ENCODE measurements around the gene EPC2.
A peak's percentile ranks its signal among the peaks of the same experiment; 100 is the strongest.

EPC2 gene, protein sequence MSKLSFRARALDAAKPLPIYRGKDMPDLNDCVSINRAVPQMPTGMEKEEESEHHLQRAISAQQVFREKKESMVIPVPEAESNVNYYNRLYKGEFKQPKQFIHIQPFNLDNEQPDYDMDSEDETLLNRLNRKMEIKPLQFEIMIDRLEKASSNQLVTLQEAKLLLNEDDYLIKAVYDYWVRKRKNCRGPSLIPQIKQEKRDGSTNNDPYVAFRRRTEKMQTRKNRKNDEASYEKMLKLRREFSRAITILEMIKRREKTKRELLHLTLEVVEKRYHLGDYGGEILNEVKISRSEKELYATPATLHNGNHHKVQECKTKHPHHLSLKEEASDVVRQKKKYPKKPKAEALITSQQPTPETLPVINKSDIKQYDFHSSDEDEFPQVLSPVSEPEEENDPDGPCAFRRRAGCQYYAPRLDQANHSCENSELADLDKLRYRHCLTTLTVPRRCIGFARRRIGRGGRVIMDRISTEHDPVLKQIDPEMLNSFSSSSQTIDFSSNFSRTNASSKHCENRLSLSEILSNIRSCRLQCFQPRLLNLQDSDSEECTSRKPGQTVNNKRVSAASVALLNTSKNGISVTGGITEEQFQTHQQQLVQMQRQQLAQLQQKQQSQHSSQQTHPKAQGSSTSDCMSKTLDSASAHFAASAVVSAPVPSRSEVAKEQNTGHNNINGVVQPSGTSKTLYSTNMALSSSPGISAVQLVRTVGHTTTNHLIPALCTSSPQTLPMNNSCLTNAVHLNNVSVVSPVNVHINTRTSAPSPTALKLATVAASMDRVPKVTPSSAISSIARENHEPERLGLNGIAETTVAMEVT

DNA sequence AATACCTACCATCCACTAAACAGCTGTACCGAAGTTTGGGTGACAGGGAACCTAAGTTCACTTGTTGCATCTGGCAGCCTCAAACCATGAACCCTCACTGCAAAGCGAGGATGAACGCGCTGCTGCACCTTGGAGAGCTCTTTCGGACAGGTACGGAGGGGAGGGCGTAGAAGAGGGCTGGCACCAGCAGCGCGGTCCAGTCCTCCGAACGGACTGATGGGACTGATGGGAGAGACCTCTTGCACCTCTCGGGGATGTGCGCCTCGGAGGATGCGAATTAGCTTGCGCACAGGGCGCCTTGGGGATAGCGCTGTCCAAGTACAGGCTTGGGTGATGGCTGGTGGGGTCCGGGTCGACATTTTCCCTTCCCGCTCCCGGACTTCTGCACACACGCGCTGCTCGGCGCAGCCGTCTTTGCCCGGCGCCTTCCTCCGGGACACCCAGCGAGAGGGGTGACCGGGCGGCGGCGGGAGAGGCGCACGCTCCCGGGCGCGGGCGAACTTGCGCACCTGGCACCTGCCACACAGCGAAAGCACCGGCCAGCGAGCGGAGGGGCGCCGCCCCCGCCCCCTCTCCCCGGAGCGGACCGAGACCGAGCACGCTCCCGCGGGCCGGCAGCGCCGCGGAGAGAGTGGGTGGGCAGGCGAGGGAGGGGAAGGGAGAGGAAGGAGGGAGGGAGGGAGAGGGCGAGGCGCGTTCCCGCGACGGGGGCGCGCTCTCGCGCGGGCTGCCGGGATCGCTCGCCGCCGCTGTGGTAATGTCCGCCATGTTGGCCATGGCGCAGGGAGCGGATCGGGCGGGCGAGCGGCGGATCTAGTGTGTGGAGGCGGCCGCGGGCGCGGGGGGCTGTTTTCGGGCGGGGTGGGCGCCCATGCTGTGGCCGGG lies at the start of gene EPC2:
TSS of gene EPC2 (plus strand) at position 754 of the 885 bp plus-strand sequence. CDS start 267 bp downstream, outside the sequence.
- DNase-seq (ENCODE audit: low spot score), result peak; percentile 74

DNA sequence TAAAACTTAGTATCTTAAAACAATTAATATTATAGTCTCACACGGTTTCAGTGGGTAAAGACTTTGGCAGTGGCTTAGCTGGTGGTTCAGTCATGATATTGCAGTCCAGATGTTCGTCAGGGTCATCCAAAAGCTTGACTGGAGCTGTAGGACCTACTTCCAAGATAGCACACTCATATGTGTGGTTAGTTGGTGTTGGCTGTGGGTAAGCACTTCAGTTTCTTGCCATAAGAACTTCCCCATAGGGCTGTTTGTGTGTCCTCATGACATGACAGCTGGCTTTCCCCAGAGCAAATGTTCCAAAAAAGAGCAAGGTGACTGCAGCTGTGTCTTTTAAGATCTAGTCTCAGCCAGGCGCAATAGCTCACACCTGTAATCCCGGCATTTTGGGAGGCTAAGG lies 48.5 kb upstream of the EPC2 start:
- no peak for DNase-seq (ENCODE audit: low spot score)

DNA sequence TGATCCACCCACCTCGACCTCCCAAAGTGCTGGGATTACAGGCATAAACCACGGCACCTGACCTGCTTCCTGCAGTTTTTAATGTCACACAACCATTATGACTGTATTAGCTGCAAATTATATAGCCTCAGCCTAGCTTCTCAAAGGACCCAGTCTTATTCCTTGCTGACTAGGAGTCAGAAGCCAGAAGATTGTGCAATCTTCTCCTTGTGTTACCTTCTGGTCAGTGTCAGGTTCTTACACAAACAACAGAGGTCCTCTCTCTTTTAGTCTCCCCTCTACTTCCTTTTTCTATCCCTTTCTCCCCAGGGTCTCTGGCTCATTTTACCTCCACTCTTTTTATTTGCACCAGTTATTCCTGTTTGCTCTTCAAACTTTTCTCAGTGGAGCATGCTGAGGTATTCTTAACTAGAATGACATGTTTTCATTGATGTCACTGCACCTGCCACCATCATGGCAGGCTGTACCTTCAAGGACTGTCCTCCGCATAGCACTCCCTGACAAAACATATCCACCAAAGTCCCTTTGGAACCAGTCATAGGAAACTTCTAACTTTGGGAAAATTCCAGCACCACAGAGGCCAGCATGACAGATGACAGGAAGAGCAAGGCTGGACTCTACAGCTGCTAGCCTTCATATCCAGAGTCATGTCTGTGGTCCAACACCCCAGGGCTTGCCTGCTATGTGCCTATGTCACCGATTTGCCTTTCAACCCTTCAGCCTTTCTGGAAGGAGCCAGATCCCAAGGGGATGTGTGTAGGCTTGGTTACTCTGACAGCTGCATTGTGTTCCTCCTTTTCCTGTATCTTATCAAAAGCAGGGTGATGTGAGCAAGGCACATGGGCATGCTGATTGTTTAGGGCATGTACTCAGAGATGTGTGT lies 45.2 kb upstream of the EPC2 start:
- no peak for DNase-seq (ENCODE audit: low spot score)

DNA sequence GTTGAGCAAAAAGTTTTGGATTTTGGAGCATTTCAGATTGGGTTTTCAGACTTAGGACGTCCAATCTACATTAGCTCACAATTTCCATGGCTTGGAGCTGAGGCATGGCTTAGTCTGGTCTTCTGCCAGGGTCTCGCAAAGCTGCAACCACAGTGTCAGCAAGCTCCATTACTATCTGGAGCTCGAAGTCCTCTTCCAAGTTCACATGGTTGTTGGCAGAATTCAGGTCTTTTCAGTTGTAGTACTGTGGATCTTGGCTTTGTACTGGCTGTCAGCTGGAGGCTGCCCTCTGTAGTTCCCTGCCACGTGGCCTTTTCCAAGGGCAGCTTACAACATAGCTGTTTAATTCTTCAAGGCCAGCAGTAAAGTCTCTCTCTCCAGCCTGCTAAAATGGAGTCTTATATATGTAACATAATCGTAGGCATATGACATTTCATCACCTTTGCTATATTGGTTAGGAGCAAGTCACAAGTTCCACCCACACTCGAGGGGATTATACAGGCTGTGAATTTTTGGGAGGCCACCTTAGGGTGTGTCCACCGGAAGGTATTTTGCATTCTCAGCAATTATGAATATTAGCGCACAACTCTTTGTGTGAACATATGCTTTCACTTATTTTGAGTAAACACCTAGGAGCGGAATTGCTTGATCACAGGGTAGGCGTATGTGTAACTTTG lies 41.5 kb upstream of the EPC2 start:
- no peak for DNase-seq (ENCODE audit: low spot score)

DNA sequence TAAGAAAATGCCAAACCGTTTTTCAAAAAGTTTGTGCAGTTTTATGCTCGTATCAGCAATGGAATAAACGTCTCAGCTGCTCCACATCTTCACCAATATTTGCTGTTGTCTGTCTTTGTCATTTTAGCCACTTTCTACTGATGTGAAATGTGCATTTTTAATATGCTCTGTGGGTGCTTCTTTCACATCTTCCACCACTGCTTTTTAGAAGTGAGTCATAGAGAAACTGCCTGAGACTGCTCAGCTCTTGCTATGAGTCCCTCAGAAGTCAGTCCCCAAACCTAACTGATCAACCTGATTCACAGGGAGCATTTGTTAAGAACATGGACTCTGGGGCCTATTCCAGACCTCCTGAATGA lies 41.0 kb upstream of the EPC2 start:
- no peak for DNase-seq (ENCODE audit: low spot score)

DNA sequence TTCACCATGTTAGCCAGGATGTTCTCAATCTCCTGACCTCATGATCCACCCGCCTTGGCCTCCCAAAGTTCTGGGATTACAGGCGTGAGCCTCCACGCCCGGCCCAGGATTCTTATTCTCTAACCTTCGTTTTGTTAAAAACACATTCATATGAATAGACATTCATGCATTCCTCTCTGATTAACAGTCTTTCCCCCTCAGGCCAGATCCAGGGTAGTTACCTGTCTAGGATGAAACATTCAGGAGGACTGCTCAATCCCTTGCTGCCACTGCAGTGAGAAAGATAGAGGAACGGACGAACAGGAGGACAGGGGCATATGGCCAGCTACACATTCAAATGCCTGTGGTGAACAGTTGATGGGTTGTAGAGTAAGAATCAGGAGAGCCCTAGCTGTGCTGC lies 39.6 kb upstream of the EPC2 start:
- no peak for DNase-seq (ENCODE audit: low spot score)

DNA sequence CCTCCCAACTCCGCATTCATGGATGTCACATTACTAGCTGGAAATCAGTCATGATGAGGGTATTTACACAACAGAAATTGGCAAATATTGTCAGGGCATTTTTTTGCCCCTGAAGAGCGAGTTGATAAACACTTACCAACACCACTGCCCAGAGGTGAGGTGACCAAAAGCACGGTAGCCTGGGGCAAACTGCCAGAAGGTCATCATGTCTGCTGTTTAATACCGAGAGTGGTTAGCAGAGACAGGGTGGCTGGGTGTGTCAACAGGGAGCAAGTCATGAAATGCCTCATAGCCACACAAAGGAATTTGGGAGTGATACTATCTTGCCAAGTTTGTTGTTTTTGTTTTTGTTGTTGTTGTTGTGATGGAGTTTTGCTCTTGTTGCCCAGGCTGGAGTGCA lies 37.0 kb upstream of the EPC2 start:
- DNase-seq (ENCODE audit: low spot score), result peak; percentile 11

DNA sequence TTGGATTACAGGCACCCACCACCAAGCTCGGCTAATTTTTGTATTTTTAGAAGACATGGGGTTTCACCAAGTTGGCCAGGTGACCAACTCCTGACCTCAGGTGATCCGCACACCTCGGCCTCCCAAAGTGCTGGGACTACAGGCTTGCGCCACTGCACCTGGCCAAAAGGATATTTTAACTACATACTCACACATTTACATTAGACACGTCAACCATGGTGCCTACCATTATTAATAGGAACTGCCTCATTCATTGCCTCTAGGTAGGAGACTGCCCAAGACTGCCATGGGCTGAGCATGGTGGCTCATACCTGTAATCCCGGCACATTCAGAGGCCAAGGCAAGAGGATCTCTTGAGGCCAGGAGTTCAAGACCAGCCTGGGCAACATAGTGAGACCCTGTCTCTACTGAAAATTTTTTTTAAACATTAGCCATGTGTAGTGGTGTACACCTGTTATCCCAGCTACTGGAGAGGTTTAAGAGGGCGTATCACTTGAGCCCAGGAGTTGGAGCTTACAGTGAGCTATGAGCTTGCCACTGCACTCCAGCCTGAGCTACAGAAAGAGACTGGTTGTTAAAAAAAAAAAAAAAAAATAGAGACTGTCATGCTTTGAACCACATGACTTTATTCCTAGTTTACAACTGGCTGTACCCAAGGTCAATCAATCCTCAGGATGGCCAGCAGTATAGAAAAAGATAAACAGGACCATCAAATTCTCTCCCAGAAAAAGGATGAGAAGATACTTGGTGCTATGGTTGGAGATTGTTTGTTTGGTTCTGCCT lies 31.1 kb upstream of the EPC2 start:
- no peak for DNase-seq (ENCODE audit: low spot score)

DNA sequence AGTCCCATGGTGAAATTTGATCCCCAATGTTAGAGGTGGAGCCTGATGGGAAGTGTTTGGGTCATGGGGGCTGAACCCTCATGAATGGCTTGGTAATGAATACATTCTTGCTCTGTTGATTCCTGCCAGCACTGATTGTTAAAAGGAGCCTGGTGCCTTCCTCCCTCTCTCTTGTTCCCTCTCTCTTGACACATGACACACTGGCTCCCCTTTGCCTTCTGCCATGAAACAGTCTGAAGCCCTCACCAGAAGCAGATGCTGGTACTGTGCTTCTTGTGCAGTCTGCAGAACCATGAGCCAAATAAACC lies 30.6 kb upstream of the EPC2 start:
- no peak for DNase-seq (ENCODE audit: low spot score)

DNA sequence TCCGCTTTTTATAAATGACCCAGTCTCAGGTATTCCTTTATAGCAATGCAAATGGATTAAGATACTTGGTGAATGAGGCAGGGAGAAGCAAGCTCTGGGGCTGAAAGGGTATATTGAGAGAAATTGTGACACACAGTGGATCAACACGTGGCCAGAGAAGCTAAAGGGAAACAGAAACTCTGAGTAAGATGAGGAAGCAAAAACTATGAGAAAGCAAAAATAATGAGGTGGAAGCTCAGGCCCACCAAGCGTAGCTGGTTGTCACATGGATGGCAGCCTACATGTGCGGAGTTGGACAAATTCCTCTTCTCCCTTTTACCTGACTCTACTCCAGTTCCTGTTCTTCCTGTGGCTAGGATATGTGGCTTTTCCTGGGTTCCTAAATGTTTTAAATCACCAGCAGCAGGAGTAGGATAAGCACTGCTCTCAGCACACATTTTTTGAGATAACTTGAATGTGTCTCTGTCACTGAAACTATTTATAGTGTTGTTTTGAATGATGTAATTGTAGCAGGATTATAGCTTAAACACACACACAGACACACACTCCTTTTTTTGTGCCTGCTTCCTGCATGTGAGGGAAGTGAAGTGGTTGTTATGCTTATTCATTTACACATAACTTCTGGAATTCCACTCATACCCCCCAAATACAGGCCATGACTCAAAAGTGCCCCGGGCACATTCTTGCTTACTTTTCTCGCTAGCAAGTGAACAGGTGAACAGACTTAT lies 30.1 kb upstream of the EPC2 start:
- peak; percentile 7 for DNase-seq (ENCODE audit: low spot score)

DNA sequence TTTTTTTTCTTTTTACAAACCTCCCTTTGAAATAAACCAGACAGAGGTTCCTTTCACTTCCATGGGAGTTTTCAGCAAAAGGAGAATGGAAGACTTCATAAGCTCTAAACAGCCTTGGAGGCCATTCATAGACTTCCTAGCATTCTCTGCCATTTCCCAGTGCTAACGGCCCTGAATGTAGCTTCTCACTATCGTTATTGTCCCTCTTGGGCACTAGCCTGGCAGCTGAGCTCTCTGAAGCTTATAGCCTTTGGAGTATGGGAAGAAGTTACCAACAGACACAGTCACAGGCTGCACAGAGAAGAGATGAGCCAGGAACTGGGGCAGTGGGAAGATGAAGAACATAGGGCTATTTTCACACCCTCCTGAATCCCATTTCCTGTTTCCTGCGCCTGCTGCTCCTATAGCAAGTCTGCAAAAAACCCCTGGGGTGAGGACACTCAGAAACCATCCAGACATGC lies 29.1 kb upstream of the EPC2 start:
- DNase-seq (ENCODE audit: low spot score), result no peak

DNA sequence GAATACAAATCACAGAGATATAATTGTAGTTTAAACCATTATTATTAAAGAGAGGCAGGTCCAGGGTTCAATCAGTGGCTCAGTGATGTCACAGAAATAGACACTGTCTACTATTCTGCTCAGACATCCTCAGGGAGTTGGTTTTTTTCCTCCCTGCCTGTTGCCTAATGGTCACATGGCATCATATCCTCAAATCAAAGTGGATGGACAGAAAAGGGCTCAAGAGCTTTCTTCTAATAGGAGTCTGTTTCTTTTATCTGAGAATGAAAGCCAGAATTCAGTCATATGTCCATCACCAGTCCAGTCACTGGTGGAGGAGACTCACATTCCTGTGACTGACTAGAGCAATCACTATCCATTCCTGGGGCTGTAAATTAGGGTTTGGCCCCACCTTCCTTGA lies 27.9 kb upstream of the EPC2 start:
- DNase-seq (ENCODE audit: low spot score), result no peak

DNA sequence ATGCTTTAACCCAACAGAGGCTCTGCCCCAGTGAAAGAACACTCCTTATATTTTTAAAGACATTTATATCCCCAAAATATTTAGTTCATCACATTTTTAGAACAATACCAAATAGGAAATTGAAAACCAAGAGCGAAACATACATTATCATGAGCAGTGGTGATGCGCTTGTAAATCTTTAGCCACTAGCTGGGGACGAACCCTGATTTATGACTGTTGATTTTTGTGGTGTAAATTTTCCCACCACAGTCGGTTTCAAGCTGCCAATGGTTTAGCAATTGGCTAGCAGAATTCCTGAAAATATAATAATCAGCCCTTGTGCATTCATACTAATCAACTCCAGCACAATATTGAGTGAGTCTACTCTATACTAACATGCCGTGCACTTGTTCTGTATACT lies 27.3 kb upstream of the EPC2 start:
- DNase-seq (ENCODE audit: low spot score), result no peak

DNA sequence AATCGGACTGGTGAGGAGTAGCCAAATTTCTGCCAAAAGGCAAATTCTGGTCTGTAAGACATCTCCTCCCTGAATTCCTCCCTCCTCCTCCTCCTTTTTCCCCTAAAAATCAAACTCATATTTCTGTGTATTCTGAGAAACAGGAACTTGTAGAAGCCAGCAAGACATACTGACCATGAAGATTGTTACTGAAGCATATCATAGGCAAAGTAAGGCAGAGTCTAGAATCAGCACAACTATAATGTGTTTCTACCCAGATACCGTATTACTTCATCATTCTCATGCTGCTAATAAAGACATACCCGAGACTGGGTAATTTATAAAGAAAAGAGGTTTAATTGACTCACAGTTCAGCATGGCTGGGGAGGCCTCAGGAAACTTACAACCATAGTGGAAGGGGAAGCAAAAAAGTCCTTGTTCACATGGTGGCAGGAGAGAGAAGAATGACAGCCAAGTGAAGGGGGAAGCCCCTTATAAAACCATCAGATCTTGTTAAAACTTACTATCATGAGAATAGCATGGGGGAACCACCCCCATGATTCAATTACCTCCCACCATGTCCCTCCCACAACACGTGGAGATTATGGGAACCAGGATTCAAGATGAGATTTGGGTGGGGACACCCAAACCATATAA lies 24.9 kb upstream of the EPC2 start:
- DNase-seq (ENCODE audit: low spot score), result no peak

DNA sequence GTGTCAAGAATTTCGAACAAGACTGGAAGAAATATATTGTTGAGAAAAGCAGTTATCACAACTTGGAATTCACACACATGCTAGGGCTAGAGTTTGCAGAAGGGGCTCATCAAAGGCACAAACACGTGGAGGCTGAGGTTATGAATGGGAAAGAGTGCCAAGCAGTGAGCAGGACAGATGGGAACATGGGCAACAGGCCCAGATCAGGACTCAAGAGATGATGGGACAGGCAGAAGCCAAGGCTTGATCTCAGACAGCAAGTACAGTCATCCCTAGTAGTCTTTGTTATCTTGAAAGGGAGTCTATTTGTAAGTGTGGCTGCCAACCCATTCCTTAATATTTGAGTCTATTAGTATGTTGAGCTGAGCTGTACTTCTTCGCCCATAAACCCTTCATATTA lies 22.2 kb upstream of the EPC2 start:
- no peak for DNase-seq (ENCODE audit: low spot score)

DNA sequence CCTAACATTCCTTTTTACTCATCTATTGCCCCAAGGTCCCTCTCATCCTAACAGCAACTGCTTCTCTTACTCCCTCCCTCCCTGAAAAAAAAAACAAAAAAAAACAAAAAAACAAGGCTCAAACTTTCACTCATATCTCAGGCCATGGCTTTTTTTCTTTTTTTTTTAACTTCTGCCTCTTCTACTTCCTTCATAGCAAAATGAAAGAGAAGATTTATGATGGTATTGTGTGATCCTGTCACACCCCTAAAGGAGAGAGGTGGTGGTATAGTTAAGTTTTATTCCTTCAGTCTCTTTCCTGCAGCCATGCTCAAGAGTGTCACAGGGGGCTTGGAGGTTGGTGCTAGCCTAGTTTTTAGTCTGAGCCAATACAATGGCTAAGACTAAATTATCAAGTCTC lies 21.5 kb upstream of the EPC2 start:
- DNase-seq (ENCODE audit: low spot score), result no peak

DNA sequence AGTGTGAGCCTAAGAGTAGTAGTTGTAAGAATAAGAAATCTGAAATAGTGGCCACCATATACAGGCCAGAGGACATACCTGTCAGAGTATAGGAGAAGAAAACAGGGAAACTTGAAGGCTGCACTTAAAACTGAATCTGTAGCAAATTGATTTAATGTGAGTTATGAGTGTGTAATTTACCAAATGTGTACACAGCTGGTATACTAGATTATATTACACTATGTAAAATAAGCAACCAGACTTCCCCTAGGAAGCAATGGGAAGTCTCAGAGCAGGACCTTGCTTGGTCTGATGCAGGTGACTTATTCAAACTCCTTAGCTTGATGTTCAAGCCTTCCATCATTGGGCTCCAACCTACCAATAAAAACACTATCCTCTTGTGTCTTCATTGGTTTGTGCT lies 17.3 kb upstream of the EPC2 start:
- DNase-seq (ENCODE audit: low spot score), result no peak

DNA sequence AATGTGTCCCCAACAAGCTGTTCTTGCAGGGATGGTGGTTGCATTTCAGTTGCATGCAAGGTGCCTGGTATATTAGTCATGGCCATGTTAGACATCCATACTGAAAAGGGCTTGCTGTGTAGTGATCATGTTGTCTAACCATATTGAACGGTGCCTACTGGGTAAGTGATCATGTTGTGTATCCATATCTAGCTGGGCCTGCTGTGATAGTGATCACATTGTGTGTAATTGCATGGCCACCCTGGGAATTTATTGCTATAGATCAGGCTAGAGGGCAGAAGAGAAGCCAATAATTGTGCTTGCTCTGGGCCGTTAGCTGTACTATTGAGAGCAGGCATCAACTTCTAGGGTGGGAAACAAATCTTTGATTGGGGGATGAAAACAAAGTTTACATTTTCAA lies 9.8 kb upstream of the EPC2 start:
- no peak for DNase-seq (ENCODE audit: low spot score)

DNA sequence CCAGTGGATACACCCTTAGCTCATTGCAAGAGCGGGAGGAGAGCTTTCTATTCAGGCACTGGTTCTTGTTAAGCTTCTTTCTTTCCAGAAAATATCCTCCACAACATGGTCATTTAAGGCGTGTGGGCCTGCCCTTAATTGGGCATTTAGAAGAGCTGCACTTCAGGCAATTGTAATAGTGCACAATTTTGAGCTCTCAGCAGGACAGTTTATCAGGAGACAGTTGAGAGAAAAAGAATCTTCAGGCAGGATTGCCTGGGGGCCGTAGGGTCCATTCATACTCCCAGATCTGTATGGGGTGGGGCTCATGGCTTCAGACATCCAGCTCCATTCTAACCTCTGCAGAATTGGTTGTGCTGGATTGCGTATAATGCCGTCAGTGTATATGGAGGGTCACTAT lies 6.0 kb upstream of the EPC2 start:
- no peak for DNase-seq (ENCODE audit: low spot score)

Measured in SW480 (cell line).